Endometrial microvascular endothelial cells (primary cell): ENCODE measurements around the gene MLH3. TPM values are rescaled to one million over a fixed set of nuclear protein-coding genes. Genes with fewer than 3 reads are reported as not detected.

Experiments
- in situ Hi-C: cut with HindIII; loops from 2 replicates; pipeline ENCODE4 v1.10.0; 2017; ENCODE audit warnings: low sequenced_read_pairs, low pct_unique_long_range_greater_than_20kb; ENCODE audit errors: inconsistent ontology term
- total RNA-seq: library from RNA; depleted of rRNA; stranded (reverse); fragments of >200 nt; gene quantifications from one replicate; pipeline ENCODE4 v1.2.3, GENCODE V29; 2015; ENCODE audit errors: inconsistent ontology term

MLH3 gene
- total RNA-seq, 1 donor from 2014 or later: 13.9 TPM

- in situ Hi-C loops: no loop called here
These were observed 6.9 kb downstream of the MLH3 start for GRCh38 chr14:75044322-75044721.

DNA sequence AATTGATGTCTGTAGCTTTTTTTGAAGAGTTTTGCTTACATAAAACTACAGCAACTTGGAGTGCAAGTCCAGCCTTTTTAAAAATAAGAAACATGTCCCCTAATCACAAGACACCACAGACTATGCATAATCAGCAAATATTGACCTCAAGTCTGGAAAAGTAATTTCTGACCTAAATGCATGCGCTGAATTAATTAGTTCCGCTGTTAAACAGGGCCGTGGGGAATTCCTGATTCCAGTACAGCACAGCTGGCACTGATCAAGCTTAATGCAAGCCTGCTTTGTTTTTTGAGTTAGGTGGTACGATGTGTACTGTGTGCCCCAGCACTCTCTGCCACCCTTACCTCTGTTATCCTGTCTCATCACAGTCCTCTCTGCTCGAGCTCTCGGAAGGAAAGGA, 9.2 kb downstream of the MLH3 start:
- in situ Hi-C loops: no loop called here

DNA sequence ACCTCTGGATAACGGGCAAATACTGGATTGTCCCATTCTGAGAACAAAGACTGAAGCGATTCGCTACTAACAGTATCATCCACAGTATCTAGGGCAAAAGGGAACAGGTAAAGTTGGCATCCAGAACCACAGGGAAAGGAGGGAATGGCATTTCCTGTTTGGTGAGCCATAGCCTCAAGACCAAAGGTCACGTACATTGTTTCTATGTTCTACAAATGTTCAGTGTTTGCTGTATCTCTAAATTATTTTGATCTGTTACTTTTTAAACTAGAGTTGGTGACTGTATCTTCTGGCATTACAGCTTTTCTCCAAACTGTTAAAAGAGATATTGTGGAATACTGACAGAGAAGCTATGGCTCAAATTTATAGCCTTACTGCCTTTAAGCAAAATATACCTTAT, 9.7 kb downstream of the MLH3 start:
- in situ Hi-C loops: no loop called here

DNA sequence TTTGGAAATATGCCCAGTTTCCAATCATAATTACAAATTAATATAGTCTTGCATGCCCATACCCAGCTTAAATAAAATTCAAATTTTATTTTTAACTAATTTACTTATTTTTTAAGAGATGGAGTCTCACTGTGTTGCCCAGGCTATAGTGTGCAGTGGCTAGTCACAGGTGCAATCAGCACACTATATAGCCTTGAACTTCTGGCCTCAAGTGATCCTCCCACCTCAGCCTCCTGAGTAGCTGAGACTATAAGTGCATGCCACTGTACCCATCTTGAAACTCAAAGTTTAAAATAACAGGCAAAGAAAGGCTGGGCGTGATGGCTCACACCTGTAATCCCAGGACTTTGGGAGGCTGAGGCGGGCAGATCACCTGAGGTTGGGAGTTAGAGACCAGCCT, 10.3 kb downstream of the MLH3 start:
- in situ Hi-C loops: no loop called here

GRCh38 chr14:75040507-75040906, 10.8 kb downstream of the MLH3 start:
- in situ Hi-C loops: no loop called here

DNA sequence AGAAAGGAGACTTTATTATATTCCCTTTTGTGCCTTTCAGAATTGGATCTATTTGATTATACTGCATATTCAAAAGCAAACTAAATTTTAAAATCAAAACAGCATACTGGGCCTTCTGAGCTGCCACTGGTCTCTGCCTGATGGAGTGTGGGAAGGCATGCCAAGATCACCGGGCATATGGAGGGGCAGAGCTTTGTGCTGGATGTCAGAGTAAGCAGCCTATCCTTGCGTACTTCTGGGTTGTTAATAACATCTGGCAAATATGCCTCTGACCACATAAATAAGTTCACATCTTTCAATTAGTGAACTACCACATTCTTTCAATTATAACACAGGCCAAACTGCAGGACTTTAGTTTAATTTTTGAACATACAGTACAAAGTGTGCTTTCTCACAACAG, 18.3 kb downstream of the MLH3 start:
- in situ Hi-C loops: no loop called here

DNA sequence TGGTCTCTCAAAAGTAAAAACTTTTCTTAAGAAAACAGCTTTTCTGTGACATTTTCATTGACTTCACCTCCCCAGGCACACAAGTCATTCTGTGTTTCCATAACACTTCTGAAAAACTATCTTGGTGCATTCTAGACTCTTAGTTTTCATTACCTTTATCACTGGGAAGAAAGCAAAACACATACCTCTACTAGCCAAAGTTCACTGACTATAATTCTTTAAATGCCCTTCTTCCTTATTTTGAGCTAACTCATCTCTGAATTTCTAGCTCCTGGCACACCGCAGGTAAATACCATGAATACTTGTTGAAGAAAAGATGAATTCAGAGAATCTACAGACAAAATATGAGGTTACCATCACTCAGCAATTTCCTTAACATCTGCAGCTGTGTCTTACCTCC, 21.1 kb downstream of the MLH3 start:
- in situ Hi-C loops: no loop called here

DNA sequence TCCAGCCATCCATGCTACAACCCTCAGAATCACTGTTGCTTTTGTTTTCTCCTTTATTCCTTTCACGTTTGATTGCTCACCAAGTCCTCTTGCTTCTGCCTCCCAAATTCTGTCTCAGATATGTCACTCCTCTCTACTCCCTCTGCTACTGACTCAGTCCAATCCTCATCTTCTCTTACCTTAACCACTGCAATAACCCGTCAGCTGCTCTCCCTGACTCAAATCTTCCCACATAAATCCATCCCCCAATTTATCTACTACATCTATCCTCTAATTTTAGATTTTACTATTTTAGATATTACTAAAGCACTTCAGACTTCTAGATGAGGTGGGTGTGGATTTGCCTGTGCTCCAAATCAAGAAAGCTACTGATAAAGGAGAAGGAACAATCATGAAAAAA, 25.4 kb downstream of the MLH3 start:
- in situ Hi-C loops: no loop called here

- in situ Hi-C loops: no loop called here
These were observed 26.2 kb downstream of the MLH3 start for GRCh38 chr14:75025082-75025481.

- in situ Hi-C loops: no loop called here
These were observed 28.2 kb downstream of the MLH3 start for GRCh38 chr14:75023108-75023507.

GRCh38 chr14:75022655-75023054, 28.6 kb downstream of the MLH3 start:
- in situ Hi-C loops: no loop called here

GRCh38 chr14:75018694-75019093, 32.6 kb downstream of the MLH3 start:
- in situ Hi-C loops: no loop called here

DNA sequence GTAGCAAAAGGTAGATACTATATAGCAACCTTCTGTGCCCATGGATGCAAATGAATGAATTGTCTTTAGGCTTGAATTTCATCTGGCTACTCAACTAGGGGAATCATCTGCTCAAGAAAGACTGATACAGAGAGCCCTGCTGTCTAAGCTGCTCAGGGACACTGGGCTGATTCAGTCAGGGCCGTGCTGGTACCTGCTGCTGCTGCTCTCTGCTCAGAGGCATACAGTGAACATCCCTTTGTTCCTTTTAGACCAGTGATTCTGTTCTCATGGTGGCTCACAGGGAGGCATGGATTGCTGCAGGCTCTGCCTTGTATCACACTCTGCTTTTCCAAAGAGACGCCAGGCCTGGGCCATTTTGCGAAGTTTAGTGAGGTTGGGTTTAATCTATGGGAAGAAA, 34.5 kb downstream of the MLH3 start:
- in situ Hi-C loops: no loop called here

DNA sequence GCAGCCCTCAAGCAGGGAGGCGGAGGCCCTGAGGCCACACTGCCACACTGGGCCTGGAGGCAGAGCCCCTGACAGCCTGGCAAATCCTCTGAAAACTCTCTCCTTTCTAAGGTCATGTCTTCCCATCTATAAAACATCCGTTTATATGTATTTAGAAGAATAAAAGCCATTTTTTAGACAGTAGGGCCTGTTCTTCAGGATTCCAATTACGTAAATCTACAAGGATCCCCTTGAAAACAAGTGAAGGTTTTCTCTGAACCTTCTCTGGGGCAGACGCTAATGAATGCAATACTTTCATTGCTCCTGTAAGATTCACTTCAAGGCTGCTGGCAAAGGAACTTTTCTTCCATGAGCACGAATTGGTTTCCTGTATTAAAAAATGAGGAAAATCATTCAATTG, 35.8 kb downstream of the MLH3 start:
- in situ Hi-C loops: no loop called here

DNA sequence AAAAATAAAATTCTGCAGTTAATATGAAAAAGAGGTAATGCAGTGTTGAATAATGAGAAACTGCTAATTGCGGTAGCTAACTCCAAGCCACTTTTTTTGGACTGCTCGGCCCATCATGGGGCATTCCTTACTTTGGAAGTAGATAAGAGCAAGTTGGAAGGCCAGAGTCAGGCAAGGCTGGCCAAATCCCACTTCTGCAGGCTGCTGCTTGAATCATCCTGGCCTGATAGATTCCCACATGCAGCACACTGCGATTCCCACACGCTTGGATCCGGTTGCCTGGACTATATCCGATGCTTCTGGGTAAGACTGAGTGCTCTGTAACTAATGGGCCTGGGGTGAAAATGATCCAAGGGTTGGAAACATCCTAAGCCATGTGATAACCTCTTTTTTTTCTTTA, 38.0 kb downstream of the MLH3 start:
- in situ Hi-C loops: no loop called here

DNA sequence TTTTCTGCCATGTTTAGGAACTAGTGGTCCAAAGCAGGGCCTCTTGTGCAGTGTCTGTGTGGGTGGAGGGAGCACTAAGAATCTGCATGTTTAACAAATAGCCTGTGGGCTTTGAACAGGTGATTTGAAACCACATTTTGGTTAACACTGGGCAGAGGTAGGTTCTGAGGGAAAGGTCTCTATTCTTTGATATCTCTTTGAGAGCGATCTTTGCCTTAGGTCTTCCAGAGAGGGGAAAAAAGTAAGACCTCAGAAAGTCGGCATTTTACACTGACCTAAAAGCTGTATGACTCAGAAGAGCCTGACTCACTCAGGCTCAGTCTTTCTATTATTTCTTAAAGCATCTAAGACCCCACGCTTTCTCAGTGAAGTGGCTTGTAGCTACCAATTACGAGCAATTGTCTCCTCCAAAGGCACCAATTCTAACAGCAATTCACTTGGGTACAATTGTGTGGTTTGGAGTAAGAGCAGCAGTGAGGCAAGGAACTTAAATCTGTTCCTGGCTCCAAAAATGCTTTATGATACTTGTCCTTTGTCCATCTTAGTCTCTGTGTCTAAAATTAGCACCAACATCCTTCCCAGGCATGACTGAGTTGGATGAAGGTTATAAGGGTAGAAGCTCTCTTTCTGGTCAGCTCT, 39.8 kb downstream of the MLH3 start:
- in situ Hi-C loops: no loop called here

GRCh38 chr14:75010472-75011093, 40.7 kb downstream of the MLH3 start:
- in situ Hi-C loops: no loop called here

DNA sequence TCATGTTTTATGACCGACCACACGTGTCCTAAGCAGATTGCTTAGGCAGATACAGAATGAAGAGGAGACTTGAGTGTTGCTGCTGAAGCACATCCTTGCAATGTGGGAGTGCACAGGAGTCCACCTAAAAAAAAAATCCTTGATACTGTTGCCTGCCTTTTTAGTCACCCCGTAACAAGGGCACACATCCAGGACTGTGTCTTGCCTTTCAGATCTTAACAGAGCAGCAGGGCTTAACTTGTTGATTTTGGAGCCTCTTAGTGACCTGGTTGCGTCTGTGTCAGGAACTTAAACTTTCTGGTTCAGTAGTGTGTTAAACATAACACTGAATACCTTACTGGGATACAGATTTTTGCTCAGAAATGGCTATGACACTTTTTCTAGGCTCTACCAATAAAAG, 42.1 kb downstream of the MLH3 start:
- in situ Hi-C loops: no loop called here

DNA sequence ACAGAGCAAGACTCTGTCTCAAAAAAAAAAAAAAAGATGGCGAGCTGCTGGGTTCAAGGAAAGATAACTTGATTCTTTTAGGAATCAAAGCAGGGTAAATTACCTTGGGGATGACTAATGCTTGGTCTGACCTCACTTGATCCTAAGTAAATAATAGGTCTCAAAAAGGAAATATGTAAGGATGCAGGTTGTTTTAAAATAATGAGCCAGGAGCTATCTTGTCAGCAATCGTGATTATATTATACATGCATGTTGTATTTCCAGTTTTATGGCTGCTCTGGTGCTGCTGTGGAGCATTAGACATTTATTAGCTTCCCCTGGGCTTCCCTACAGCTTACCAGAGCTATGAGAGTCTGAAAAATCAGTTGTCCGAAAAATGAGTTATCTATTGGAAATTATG, 45.9 kb downstream of the MLH3 start:
- in situ Hi-C loops: no loop called here

DNA sequence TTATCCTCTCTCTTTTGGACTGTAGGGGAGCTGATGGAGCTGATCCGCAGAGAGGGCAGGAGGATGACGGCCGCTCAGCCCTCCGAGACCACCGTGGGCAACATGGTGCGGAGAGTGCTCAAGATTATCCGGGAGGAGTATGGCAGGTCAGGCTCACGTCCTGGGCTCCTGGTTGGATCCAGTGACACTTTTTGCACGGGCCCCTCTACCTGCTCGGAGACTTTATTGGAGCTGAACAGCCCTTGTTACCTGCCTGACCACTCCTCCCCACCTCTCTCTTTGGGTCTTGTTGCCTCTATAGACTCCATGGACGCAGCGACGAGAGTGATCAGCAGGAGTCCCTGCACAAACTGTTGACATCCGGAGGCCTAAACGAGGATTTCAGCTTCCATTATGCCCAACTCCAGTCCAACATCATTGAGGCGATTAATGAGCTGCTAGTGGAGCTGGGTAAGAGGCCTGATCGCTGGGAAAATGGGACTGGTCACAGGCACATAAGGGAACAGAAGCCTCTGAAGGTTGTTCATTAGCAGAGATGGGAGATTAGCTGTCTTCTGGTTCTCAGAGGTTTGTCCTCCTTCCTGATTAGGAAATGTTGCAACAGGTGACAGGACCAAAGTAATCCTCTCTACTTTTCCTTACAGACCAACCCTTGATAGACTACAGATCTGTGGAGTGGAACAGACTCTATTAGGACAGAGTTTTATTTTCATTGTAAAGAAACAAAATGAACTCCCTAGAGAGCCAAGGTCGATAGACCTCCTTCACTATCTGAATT, 47.8 kb downstream of the MLH3 start:
- in situ Hi-C loops: no loop called here
